ENCODE results near the gene CDH13.
A peak's percentile ranks its signal among the peaks of the same experiment; 100 is the strongest.

CDH13 gene

GRCh38 chr16:82628711-82629110 is 1.9 kb downstream of the CDH13 start:
- DNase-seq (ENCODE audit: low read depth), result no peak

GRCh38 chr16:82629441-82630027 is 2.8 kb downstream of the CDH13 start:
- DNase-seq (ENCODE audit: low read depth), result no peak

DNA sequence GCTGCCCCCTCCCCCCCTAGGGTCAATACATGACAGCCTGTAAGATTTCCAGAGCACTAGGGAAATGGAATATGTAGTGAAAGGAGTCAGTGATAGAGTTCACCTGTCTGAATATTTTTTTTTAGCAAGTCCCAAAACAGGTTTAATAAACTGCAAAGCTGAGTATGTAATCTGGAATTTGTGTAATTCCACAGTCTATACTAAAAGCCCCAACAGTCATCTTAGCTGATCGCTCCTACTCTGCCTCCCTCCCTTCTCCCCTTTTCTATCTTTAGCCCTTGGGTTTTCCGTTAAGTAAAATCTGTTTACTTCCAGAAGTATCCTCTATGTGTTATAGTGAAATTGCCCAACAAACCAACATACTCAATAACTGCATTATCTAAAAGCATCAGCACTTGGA is 3.5 kb downstream of the CDH13 start:
- DNase-seq (ENCODE audit: low read depth), result no peak

- no peak for DNase-seq (ENCODE audit: low read depth)
These were observed 3.9 kb downstream of the CDH13 start for GRCh38 chr16:82630688-82631087.

DNA sequence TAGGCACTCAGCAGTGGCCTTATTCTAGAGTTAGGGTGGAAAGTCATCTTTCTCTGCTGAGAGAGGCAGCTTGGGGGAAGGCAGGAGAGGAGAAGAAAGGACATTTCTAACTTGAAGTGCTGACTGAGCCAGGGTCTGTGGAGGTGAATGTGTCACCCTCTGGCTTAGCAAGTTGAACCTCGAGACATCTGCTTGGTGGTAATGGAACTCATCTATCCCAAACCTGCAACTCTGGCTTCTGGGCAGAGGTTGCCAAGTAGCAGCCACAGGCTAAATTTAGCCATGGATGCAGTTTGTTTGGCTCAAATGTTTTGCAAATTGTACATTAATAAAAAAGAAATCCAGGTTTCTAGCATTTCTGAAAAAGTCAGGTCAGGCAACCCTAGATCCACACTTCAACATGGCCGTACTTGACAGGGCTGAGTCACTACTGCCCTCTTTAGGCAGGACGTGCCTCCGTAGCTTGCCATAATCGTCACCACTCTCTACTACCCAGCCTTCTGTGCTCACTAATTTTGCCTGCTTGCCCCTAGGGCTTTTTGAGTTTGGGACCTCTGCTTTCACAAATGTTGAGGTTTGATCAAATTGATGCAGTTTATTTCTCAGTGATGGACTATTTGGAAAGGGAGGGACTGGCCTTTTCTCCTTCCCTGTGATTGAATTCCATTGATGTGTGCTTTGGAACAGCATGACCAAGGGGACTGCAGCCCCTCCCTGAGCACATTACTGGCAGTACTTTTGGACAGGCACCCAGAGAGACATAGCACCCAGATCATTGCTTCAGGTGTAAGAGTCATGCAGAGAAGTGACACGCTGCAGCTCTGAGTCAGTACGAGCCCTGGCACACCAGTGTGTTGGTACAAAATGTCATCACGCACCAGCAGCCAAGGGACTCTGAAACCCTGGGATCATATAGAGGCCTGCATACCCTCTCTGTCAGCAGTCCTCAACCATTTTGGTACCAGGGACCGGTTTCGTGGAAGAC is 5.2 kb downstream of the CDH13 start:
- DNase-seq (ENCODE audit: low read depth), result no peak

DNA sequence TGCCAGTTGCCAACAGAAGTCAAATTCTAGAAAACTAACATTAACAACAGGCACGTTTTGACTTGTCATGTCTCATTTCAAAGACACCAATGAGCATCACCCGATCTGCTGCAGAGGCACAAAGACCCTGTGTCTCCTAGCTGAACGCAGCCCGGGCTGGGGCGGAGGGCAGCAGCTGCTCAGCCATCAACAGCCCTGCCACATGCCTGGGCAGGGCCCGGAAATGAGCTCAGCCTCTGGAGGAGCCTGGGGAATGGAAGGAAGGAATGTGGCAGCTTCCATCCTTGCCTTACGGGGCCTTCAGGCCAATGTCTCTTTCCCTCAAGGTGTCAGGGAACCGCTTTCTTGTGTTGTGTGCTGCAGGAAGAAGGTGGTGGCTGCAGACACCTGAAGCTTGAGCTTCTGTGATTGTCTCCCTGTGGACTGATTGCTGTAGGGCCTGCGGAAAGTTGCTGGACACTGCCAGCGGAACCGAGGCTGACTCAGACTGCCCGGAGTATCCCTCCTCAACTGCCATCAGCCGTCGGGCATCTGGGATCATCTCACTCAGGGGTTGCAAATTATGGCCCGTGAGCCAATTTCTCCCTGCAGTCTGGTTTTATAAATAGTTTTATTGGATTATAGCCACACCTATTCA is 7.3 kb downstream of the CDH13 start:
- DNase-seq (ENCODE audit: low read depth), result no peak

- no peak for DNase-seq (ENCODE audit: low read depth)
These were observed 8.3 kb downstream of the CDH13 start for GRCh38 chr16:82634955-82635610.

DNA sequence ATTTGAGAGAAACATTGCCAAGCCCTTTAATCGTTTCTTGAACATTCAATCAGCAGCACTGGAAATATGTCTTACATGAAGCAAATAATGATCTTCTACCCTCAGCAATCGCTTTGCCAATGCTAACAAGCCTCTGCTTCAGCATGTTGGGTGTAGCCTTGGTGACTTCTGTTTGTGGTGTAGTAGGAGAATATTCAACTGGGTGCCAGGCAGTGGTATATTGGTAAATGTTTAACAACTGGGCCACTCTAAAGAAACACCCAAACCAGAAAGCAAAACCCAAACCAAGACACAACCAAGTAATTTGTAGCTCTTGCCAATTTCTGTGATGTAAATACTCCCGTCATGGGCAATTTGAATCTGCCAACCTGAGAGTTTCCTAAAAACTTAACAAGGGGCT is 9.7 kb downstream of the CDH13 start:
- no peak for DNase-seq (ENCODE audit: low read depth)

DNA sequence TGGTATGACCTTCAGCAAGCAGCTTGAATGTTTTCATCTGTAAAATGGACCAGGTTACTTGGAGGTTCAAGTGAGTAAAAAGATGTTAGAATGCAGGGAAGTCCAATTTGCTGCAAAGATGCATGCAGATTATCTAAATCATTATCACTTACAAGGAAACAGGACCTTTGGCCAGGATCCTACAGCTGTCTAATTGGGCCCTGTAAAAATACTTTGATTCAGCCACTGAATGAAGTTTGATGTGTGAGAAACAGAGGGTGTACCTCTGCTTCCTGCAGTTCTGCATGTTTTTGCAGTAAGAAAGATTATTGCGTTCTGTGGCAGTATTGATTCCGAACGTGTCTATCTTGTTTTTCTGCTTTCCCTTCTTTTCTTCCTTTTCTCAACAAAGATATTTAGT is 10.2 kb downstream of the CDH13 start:
- DNase-seq (ENCODE audit: low read depth), result no peak

DNA sequence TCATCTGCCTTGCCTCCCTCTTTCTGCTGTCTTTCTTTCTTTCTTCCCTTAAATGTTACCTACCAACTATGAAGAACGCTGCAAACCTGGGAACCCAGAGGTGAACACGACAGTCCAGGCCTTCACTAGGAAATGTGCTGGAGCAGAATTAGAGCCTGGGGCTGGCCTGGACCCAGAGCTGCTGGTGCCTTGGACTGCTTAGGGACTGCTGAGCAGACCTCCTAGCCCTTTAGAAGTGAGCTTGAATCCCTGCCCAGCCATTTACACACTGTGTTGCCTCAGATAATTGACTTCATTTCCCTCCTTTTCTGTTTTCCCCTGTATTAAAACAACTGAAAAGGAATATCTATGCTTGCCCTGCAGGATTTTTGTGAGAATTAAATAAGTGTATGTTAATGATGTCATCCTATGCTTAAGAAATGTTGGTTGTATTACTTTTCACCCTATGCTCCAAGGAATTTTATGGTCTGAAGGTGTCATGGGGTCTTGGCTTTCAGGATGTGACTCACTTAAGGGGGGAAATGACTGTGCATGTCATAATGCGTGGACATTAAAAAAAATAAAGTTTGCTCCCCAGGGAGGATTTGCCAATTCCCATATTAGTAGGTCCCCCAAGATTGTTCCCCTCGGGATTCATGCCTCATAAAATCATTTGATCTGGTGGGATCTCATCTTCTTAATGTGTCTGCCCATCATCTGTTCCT is 11.5 kb downstream of the CDH13 start:
- no peak for DNase-seq (ENCODE audit: low read depth)

DNA sequence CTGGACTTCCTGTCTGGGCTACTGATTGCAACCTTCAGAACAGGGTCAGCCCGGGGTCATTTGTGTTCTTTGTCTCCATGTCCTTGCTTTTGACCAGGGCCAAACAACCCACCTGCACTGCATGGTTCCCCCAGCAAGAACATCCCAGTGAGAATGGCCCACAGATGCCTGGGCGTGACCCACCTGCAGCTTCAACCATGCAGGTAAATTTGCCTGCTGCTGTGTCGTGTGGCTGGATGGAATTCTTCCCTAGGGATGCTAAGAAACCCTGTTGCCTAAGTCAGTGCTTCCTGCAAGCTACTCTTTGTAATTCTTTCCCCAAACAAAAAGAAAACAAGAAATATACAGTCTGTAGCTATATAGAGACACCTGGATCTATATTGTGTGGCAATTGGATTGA is 12.5 kb downstream of the CDH13 start:
- no peak for DNase-seq (ENCODE audit: low read depth)

DNA sequence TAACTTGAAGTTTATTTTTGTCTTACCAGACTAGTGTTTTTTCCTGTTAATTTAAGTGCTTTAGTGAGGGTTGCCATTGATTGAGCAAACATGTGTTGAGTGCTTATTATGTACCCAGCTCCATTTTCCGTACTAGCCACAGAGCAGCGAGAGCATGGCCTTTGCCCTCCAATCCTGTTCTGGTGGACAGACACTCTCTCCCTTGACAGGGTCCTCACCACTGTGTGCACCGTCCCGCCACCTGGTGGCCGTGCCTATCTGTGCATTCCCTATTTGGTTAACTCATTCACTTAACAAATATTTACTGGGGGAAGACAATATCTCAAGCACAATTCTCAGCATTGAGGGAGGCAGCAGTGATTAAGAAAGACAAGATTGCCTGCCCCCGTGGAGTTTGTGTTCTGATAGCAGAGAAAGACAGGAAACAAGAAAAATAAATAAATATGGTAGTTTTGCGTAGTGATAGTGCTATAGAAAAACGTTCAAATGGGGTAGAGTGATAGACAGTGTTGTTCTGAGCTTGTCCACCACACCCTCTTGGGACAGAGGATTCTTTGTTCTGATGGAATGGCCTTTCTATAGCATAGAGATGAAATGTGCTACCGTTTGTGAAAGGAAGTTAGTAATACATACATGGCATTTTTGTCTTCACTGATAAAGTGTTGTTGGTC is 13.0 kb downstream of the CDH13 start:
- peak; percentile 25 for DNase-seq (ENCODE audit: low read depth)

GRCh38 chr16:82641336-82641984 is 14.7 kb downstream of the CDH13 start:
- no peak for DNase-seq (ENCODE audit: low read depth)

- no peak for DNase-seq (ENCODE audit: low read depth)
These were observed 16.4 kb downstream of the CDH13 start for GRCh38 chr16:82643136-82643535.

GRCh38 chr16:82643936-82644630 is 17.3 kb downstream of the CDH13 start:
- DNase-seq (ENCODE audit: low read depth), result no peak

- DNase-seq (ENCODE audit: low read depth), result no peak
These were observed 19.7 kb downstream of the CDH13 start for GRCh38 chr16:82646504-82646903.

DNA sequence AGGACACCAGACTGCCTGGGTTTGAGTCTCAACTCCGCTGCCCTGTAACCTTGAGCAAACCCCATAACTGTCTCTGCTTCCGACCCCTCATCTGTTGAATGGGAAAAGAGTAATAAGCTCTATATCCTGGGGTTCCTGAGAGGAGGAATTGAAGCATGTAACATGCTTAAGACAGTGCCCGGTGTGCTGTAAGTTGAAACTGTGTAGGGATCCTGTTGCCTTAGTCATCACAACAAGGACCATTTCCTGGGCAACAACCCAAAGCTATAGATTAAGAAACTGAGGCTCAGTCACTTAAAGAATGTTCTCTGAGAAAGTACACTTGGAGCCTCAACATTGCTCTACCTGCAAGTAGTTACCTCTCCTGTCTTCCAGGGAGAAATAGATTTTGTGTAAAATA is 23.0 kb downstream of the CDH13 start:
- DNase-seq (ENCODE audit: low read depth), result no peak

DNA sequence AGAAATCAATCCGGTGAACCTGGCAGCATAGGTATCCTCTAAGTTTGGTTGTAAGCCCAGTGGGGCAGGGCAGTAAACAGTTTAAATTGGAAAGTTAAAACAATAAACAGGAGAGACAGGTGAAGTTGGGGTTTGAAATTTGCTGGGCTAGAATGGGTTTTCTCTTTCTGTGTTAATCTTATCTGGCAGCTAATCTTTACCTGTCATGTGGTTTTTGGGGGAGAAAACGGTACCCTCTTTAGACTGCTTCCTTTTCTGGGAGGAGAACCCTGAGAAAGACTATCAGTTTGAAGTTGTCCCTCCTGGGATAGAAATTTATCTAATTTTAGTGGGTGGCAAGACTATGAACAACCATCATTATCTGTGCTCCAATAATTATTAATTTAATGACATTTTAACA is 24.0 kb downstream of the CDH13 start:
- DNase-seq (ENCODE audit: low read depth), result no peak

- DNase-seq (ENCODE audit: low read depth), result no peak
These were observed 25.3 kb downstream of the CDH13 start for GRCh38 chr16:82651921-82652601.

DNA sequence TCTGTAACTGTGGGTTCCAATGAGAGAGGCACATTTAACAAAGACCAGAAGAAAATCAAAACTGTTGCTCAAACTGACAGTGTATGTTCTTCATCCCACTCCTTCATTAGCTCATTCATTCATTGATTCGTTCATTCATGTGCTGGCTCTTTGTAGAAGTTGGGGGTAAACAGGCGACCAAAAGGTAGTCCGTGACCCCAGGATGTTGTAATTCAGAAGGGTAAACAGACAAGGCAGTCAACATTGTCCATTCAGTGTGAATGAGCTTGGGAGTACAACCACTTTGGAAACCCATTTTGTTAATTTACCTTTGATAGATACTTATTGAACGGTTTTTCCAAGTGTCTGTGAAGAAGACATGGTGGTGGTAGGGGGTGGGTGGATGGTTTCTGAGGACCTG is 26.1 kb downstream of the CDH13 start:
- DNase-seq (ENCODE audit: low read depth), result no peak

All from activated T-cell treated with anti-CD3 and anti-CD28 coated beads for 24 hours (primary cell).